ENCODE data around the gene SCN8A. TPM values are rescaled to one million over a fixed set of nuclear protein-coding genes. Genes with fewer than 3 reads are reported as not detected.

SCN8A gene
- total RNA-seq, 3 donors from 2014 or later (not counting 1 experiment from before 2014, with no cell fraction given) = 0.42 to 0.66 (median 0.65) TPM

DNA sequence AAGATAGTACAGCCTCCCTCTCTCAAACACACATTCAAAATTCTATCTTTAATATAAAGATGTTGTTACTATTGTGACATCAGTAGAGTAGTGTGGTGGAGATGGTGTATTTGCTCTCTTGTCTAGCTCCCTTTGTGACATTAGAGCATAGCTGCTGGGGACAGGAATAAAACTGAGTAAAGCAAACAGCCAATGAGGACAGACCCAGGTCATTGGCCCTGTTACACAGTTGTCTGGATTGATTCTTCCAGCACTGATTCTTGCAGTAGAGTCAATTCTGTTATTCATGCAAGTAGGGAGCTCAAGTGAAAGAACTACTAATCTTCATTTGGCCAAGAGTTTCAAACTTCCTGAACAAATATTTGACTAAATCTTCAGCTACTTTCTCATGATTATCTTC is 72.4 kb downstream of the SCN8A start:
- Mint-ChIP-seq H3K27ac (no peak overlapping the region), H3K36me3 (no peaks in the 10 kb centered on the region), H3K9me3 (no peaks in the 10 kb centered on the region), H3K4me1 (no peaks in the 10 kb centered on the region), H3K4me3 (no peak overlapping the region), H3K27me3 (ENCODE audit: low read depth in 2 of 2) (peaks cover 14 to 24% of the 10 kb centered on the region in 2 donors)
- Histone ChIP-seq H3K27me3 (ENCODE audit: control insufficient read depth, insufficient read depth, low read length) (no peaks in the 10 kb centered on the region), H3K36me3 (ENCODE audit: control insufficient read depth, insufficient read depth, low read length) (no peaks in the 10 kb centered on the region), H3K27ac (ENCODE audit: low read length) (no peak overlapping the region), H3K4me3 (ENCODE audit: low read length) (no peak overlapping the region), H3K4me1 (ENCODE audit: control insufficient read depth, insufficient read depth, low read length) (no peaks in the 10 kb centered on the region), H3K9me3 (ENCODE audit: control insufficient read depth, insufficient read depth, low read length) (no peaks in the 10 kb centered on the region)
- intact Hi-C loops (cut with micrococcal nuclease) = no loop called here
- TF ChIP-seq, protein P1, sequence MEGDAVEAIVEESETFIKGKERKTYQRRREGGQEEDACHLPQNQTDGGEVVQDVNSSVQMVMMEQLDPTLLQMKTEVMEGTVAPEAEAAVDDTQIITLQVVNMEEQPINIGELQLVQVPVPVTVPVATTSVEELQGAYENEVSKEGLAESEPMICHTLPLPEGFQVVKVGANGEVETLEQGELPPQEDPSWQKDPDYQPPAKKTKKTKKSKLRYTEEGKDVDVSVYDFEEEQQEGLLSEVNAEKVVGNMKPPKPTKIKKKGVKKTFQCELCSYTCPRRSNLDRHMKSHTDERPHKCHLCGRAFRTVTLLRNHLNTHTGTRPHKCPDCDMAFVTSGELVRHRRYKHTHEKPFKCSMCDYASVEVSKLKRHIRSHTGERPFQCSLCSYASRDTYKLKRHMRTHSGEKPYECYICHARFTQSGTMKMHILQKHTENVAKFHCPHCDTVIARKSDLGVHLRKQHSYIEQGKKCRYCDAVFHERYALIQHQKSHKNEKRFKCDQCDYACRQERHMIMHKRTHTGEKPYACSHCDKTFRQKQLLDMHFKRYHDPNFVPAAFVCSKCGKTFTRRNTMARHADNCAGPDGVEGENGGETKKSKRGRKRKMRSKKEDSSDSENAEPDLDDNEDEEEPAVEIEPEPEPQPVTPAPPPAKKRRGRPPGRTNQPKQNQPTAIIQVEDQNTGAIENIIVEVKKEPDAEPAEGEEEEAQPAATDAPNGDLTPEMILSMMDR (IDR thresholded peaks at IDR 0.05) = no peak
- ATAC-seq (no peak), DNase-seq (no peak)

DNA sequence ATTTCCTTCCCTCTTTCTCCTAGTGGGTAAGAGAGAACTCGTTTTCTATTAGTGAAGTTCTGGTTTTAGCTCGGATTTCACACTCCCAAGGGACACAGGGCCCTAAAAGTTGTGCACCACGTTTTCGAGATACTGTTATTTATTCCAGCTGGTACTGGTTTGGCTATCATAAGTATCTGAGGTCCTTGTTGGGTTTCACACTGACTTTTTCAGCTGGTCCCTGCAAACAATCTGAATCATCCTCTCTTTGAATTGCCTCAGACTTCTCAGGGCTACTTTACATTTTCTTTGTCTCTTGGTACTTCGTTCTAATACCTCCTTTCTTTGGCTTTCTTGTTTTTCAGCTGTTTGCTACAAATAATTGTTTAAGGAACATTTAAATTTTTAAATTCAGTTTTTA is 75.7 kb downstream of the SCN8A start:
- ATAC-seq (no peak), DNase-seq (no peak)
- intact Hi-C loops (cut with micrococcal nuclease) = no loop called here
- H3K9me3 ChIP-seq (ENCODE audit: control insufficient read depth, insufficient read depth, low read length) = no peaks in the 10 kb centered on the region
- TF ChIP-seq, protein P1 (IDR thresholded peaks at IDR 0.05) = no peak
- no peak overlapping the region for H3K4me3 ChIP-seq (ENCODE audit: low read length)
- no peaks in the 10 kb centered on the region for H3K9me3 Mint-ChIP-seq
- no peaks in the 10 kb centered on the region for H3K36me3 Mint-ChIP-seq
- no peak overlapping the region for H3K4me3 Mint-ChIP-seq
- no peak overlapping the region for H3K27ac Mint-ChIP-seq
- no peak overlapping the region for H3K27ac ChIP-seq (ENCODE audit: low read length)
- H3K27me3 ChIP-seq (ENCODE audit: control insufficient read depth, insufficient read depth, low read length) = no peaks in the 10 kb centered on the region
- H3K36me3 ChIP-seq (ENCODE audit: control insufficient read depth, insufficient read depth, low read length) = no peaks in the 10 kb centered on the region
- peaks cover 5 to 6% of the 10 kb centered on the region in 2 donors for H3K4me1 Mint-ChIP-seq
- H3K27me3 Mint-ChIP-seq (ENCODE audit: low read depth in 2 of 2) = peaks cover 6 to 10% of the 10 kb centered on the region in 2 donors
- WGBS (ENCODE audit: insufficient coverage) = 59% methylated on average over 4 of the region's 5 CpGs
- H3K4me1 ChIP-seq (ENCODE audit: control insufficient read depth, insufficient read depth, low read length) = no peaks in the 10 kb centered on the region

DNA sequence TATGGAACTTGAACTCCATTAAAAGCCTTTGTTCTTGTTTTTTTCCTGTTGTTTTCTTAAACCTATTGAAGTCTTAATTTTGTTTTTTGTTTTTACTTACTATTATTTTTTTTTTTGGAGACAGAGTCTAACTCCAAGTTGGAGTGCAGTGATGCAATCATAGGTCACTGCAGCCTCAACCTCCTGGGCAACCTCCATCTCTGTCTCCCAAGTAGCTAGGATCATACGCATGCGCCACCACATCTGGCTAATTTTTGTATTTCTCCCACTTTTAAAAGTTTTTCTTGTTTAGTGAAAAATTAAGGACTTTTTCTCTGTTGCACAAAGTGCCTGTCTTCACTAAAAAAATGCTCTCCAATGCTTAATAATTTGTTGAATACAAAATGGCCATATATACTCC is 76.2 kb downstream of the SCN8A start:
- Mint-ChIP-seq H3K9me3 (no peaks in the 10 kb centered on the region), H3K27ac (no peak overlapping the region), H3K4me1 (peaks cover 5 to 6% of the 10 kb centered on the region in 2 donors), H3K36me3 (no peaks in the 10 kb centered on the region), H3K4me3 (no peak overlapping the region), H3K27me3 (ENCODE audit: low read depth in 2 of 2) (peaks cover 5 to 8% of the 10 kb centered on the region in 2 donors)
- WGBS (ENCODE audit: insufficient coverage) = 100% methylated on average over 2 of the region's 2 CpGs
- no peak overlapping the region for H3K4me3 ChIP-seq (ENCODE audit: low read length)
- TF ChIP-seq, protein P1 (IDR thresholded peaks at IDR 0.05) = no peak
- H3K9me3 ChIP-seq (ENCODE audit: control insufficient read depth, insufficient read depth, low read length) = no peaks in the 10 kb centered on the region
- no peak overlapping the region for H3K27ac ChIP-seq (ENCODE audit: low read length)
- intact Hi-C loops (cut with micrococcal nuclease) = no loop called here
- H3K4me1 ChIP-seq (ENCODE audit: control insufficient read depth, insufficient read depth, low read length) = no peaks in the 10 kb centered on the region
- no peaks in the 10 kb centered on the region for H3K36me3 ChIP-seq (ENCODE audit: control insufficient read depth, insufficient read depth, low read length)
- H3K27me3 ChIP-seq (ENCODE audit: control insufficient read depth, insufficient read depth, low read length) = no peaks in the 10 kb centered on the region
- ATAC-seq (no peak), DNase-seq (no peak)

DNA sequence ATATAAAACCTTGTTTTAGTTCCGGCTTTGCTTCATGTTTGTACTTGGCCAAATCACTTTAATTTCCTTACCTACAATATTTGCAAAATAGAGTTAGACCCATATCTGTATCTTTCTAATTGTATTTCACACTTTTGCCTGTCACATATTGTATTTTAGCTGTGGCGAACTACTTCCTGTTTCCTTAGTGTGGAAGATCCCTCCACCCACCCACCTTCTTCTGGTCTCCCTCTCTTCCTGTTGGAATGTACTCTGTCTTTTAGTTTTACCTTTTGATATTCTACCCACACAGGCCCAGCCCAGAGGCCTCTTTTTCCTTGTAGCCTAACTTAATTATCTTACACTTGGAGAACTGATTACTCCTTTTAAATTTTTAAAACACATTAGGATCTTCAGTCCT is 78.2 kb downstream of the SCN8A start:
- DNase-seq (no peak), ATAC-seq (no peak)
- peaks cover 5 to 6% of the 10 kb centered on the region in 2 donors for H3K4me1 Mint-ChIP-seq
- no peak overlapping the region for H3K27ac ChIP-seq (ENCODE audit: low read length)
- no peaks in the 10 kb centered on the region for H3K27me3 ChIP-seq (ENCODE audit: control insufficient read depth, insufficient read depth, low read length)
- H3K4me1 ChIP-seq (ENCODE audit: control insufficient read depth, insufficient read depth, low read length) = no peaks in the 10 kb centered on the region
- H3K36me3 Mint-ChIP-seq = no peaks in the 10 kb centered on the region
- H3K36me3 ChIP-seq (ENCODE audit: control insufficient read depth, insufficient read depth, low read length) = no peaks in the 10 kb centered on the region
- TF ChIP-seq, protein P1 (IDR thresholded peaks at IDR 0.05) = no peak
- no peak overlapping the region for H3K4me3 ChIP-seq (ENCODE audit: low read length)
- WGBS (ENCODE audit: insufficient coverage) = 54% methylated on average over 2 of the region's 2 CpGs
- H3K27ac Mint-ChIP-seq = no peak overlapping the region
- H3K9me3 Mint-ChIP-seq = no peaks in the 10 kb centered on the region
- no peak overlapping the region for H3K4me3 Mint-ChIP-seq
- H3K9me3 ChIP-seq (ENCODE audit: control insufficient read depth, insufficient read depth, low read length) = no peaks in the 10 kb centered on the region
- H3K27me3 Mint-ChIP-seq (ENCODE audit: low read depth in 2 of 2) = peaks cover 0 to 8% of the 10 kb centered on the region in 2 donors
- intact Hi-C loops (cut with micrococcal nuclease) = no loop called here
